ENCODE data around the gene HCFC2. TPM values are rescaled to one million over a fixed set of nuclear protein-coding genes. Genes with fewer than 3 reads are reported as not detected.
A peak's percentile ranks its signal among the peaks of the same experiment; 100 is the strongest.

HCFC2 gene
- total and polyA plus RNA-seq, 9 of the 15 experiments (the other 6 are each of a cell fraction or from before 2014, with no cell fraction given): 1.2 to 6.5 (median 3.8) TPM

DNA sequence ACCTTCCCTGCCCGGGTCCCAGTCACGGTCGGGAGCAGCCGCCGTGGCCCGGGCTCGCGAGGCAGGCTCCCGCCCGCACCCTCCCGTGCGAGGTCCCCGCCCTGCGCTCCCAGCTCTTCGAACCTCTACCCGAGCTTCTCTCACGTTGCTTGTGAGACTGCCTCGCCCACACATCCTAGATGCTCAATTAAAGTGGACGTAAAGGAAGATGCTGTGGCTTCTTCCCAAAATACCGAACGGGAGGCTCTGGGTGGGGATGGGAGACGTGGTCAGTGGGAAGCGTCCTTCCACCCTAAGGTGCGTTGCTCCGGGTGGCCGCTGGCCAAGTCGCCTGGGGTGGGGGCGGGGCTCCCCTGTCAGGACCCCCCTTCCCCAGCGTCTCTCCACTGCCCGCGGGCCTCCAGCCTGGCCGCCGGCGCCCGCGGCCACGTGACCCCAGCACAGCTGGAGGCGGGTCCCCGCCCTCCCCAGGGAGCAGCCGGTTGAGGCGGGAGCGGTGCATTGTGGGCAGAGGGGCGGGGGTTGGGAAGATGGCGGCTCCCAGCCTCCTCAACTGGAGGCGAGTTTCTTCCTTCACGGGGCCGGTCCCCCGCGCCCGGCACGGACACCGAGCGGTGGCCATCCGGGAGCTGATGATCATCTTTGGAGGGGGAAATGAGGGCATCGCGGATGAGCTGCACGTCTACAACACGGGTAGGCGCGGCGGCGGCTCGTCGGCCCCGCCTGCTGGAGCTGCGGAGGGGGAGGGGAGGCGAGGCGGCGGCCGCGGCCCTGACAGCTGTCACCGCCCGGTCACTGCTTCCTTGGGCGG lies at the start of gene HCFC2 (continued):
- TF ChIP-seq, protein P1, sequence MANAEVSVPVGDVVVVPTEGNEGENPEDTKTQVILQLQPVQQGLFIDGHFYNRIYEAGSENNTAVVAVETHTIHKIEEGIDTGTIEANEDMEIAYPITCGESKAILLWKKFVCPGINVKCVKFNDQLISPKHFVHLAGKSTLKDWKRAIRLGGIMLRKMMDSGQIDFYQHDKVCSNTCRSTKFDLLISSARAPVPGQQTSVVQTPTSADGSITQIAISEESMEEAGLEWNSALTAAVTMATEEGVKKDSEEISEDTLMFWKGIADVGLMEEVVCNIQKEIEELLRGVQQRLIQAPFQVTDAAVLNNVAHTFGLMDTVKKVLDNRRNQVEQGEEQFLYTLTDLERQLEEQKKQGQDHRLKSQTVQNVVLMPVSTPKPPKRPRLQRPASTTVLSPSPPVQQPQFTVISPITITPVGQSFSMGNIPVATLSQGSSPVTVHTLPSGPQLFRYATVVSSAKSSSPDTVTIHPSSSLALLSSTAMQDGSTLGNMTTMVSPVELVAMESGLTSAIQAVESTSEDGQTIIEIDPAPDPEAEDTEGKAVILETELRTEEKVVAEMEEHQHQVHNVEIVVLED (CRISPR knock-in tag; IDR thresholded peaks at IDR 0.05): peak; percentile 15; the same call in 1 of the 2 replicates
- TF ChIP-seq, protein P2, sequence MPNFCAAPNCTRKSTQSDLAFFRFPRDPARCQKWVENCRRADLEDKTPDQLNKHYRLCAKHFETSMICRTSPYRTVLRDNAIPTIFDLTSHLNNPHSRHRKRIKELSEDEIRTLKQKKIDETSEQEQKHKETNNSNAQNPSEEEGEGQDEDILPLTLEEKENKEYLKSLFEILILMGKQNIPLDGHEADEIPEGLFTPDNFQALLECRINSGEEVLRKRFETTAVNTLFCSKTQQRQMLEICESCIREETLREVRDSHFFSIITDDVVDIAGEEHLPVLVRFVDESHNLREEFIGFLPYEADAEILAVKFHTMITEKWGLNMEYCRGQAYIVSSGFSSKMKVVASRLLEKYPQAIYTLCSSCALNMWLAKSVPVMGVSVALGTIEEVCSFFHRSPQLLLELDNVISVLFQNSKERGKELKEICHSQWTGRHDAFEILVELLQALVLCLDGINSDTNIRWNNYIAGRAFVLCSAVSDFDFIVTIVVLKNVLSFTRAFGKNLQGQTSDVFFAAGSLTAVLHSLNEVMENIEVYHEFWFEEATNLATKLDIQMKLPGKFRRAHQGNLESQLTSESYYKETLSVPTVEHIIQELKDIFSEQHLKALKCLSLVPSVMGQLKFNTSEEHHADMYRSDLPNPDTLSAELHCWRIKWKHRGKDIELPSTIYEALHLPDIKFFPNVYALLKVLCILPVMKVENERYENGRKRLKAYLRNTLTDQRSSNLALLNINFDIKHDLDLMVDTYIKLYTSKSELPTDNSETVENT (CRISPR knock-in tag; IDR thresholded peaks at IDR 0.05): no peak
- TF ChIP-seq, protein P3, sequence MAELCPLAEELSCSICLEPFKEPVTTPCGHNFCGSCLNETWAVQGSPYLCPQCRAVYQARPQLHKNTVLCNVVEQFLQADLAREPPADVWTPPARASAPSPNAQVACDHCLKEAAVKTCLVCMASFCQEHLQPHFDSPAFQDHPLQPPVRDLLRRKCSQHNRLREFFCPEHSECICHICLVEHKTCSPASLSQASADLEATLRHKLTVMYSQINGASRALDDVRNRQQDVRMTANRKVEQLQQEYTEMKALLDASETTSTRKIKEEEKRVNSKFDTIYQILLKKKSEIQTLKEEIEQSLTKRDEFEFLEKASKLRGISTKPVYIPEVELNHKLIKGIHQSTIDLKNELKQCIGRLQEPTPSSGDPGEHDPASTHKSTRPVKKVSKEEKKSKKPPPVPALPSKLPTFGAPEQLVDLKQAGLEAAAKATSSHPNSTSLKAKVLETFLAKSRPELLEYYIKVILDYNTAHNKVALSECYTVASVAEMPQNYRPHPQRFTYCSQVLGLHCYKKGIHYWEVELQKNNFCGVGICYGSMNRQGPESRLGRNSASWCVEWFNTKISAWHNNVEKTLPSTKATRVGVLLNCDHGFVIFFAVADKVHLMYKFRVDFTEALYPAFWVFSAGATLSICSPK (IDR thresholded peaks at IDR 0.05; ENCODE audit: borderline replicate concordance): no peak
- TF ChIP-seq ZNF785 (CRISPR knock-in tag; IDR thresholded peaks at IDR 0.05) (no peak), ZFP30 (CRISPR knock-in tag; IDR thresholded peaks at IDR 0.05; ENCODE audit: borderline replicate concordance) (no peak), ZNF436 (CRISPR knock-in tag; IDR thresholded peaks at IDR 0.05) (no peak), ARID1B (IDR thresholded peaks at IDR 0.05) (peak; percentile 29; the same call in 1 of the 2 replicates), NR2C1 (IDR thresholded peaks at IDR 0.05) (no peak), NR2C1 (tag; IDR thresholded peaks at IDR 0.05) (peak; percentile 45; the same call in 1 of the 2 replicates), LCOR (CRISPR knock-in tag; IDR thresholded peaks at IDR 0.05) (peak; percentile 39; the same call in 1 of the 2 replicates), SNIP1 (IDR thresholded peaks at IDR 0.05; ENCODE audit: low read depth) (no peak), ZNF512 (tag; IDR thresholded peaks at IDR 0.05) (no peak), MTA2 (IDR thresholded peaks at IDR 0.05; ENCODE audit: low read depth) (no peak), CTBP1 (IDR thresholded peaks at IDR 0.05; ENCODE audit: borderline replicate concordance) (peak; percentile 84; the same call in 1 of the 2 replicates), UBTF (IDR thresholded peaks at IDR 0.05; ENCODE audit: borderline replicate concordance in 1 of 2, low read depth in 2 of 2, low read length in 2 of 2) (peak in 1 of 2 experiments; percentile 56; a peak in 2 of 4 replicates), MAX (CRISPR knock-in tag; IDR thresholded peaks at IDR 0.05) (peak; percentile 88), ZNF431 (CRISPR knock-in tag; IDR thresholded peaks at IDR 0.05) (no peak)
